ENCODE data around the gene DSN1. TPM values are rescaled to one million over a fixed set of nuclear protein-coding genes. Genes with fewer than 3 reads are reported as not detected.

DSN1 gene
- total and polyA plus RNA-seq, 9 of the 15 experiments (the other 6 are each of a cell fraction or from before 2014, with no cell fraction given): 23.3 to 45.3 (median 31.1) TPM

DNA sequence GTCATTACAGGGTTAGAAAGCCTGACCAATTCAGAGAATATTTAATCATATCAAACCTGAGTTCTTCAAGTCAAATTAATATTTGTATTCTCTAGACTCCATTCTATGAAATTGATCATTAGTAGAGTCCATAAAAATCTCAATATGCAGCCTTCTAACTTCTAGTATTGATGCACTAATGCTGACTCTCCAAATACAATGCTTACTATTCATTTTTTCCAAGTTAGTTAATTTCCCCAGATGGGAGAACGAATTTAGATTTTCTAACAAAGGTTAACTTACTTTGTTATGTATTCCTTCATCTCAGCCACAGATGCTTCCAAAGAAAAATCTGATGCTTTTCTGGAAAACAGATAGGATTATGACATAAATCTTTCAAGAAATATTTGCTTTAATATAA is 15.3 kb downstream of the DSN1 start:
- Histone ChIP-seq H3K27ac (ENCODE audit: extremely low read depth, low read depth, low read length) (no peak overlapping the region), H3K4me3 (no peak overlapping the region), H3K36me3 (ENCODE audit: control insufficient read depth, insufficient read depth, low read length) (peaks cover 60% of the 10 kb centered on the region), H2AFZ (ENCODE audit: low read depth, low read length) (no peak overlapping the region), H3K79me2 (ENCODE audit: control insufficient read depth, insufficient read depth, low read length) (no peaks in the 10 kb centered on the region), H3K9ac (ENCODE audit: insufficient read depth in 1 of 2, low read depth in 2 of 2, low read length in 2 of 2) (no peak overlapping the region), H3K4me2 (ENCODE audit: insufficient read depth, low read length) (no peak overlapping the region), H3K4me1 (replicated peaks in 1 of 2; ENCODE audit: control insufficient read depth in 2 of 2, insufficient read depth in 2 of 2, low read length in 2 of 2) (no peaks in the 10 kb centered on the region), H3K9me3 (replicated peaks; ENCODE audit: control insufficient read depth, insufficient read depth, low read depth, low read length) (no peaks in the 10 kb centered on the region), H3K27me3 (ENCODE audit: control insufficient read depth in 2 of 2, insufficient read depth in 2 of 2, low read length in 2 of 2) (no peaks in the 10 kb centered on the region), H3K9me1 (ENCODE audit: control insufficient read depth, insufficient read depth, low read length) (no peaks in the 10 kb centered on the region), H4K20me1 (replicated peaks; ENCODE audit: control insufficient read depth, insufficient read depth, low read length) (no peaks in the 10 kb centered on the region)
- BruUV-seq (replicated peaks): no TSS peak
- FAIRE-seq (no peak), DNase-seq (ENCODE audit: extremely low read depth in 1 of 4, low spot score in 3 of 4) (no peak), ATAC-seq (no peak)
- POLR2A ChIA-PET: interaction anchor here (2.0 kb wide), 1 partner anchor 9 kb away, joined by 4 read pairs; no protein-coding TSS in a partner anchor
- intact Hi-C loops (cut with micrococcal nuclease): loop anchor here (10.0 kb wide), 1 partner anchor 93 kb away; no protein-coding TSS in a partner anchor
- WGBS (ENCODE audit: insufficient coverage, low coverage, missing lambda C conversion rate): 92% methylated on average over 1 of the region's 1 CpG
- no peak for TF ChIP-seq SRSF3 (IDR thresholded peaks at IDR 0.05; ENCODE audit: insufficient read depth, low read length)
- TF ChIP-seq SMC3 (conservative IDR thresholded peaks at IDR 0.05; ENCODE audit: insufficient read depth, low read depth, low read length): no peak
- TF ChIP-seq ZNF316 (IDR thresholded peaks at IDR 0.05): peak; percentile 27; the same call in 1 of the 2 replicates
- TF ChIP-seq, protein P1, sequence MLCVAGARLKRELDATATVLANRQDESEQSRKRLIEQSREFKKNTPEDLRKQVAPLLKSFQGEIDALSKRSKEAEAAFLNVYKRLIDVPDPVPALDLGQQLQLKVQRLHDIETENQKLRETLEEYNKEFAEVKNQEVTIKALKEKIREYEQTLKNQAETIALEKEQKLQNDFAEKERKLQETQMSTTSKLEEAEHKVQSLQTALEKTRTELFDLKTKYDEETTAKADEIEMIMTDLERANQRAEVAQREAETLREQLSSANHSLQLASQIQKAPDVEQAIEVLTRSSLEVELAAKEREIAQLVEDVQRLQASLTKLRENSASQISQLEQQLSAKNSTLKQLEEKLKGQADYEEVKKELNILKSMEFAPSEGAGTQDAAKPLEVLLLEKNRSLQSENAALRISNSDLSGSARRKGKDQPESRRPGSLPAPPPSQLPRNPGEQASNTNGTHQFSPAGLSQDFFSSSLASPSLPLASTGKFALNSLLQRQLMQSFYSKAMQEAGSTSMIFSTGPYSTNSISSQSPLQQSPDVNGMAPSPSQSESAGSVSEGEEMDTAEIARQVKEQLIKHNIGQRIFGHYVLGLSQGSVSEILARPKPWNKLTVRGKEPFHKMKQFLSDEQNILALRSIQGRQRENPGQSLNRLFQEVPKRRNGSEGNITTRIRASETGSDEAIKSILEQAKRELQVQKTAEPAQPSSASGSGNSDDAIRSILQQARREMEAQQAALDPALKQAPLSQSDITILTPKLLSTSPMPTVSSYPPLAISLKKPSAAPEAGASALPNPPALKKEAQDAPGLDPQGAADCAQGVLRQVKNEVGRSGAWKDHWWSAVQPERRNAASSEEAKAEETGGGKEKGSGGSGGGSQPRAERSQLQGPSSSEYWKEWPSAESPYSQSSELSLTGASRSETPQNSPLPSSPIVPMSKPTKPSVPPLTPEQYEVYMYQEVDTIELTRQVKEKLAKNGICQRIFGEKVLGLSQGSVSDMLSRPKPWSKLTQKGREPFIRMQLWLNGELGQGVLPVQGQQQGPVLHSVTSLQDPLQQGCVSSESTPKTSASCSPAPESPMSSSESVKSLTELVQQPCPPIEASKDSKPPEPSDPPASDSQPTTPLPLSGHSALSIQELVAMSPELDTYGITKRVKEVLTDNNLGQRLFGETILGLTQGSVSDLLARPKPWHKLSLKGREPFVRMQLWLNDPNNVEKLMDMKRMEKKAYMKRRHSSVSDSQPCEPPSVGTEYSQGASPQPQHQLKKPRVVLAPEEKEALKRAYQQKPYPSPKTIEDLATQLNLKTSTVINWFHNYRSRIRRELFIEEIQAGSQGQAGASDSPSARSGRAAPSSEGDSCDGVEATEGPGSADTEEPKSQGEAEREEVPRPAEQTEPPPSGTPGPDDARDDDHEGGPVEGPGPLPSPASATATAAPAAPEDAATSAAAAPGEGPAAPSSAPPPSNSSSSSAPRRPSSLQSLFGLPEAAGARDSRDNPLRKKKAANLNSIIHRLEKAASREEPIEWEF (CRISPR knock-in tag; IDR thresholded peaks at IDR 0.05): no peak
- in situ Hi-C loops (cut with MboI): no loop called here
- CTCF ChIA-PET (ENCODE audit: low intra/inter-chr PET ratio): no interaction called here

Data from K562 (cell line).